ENCODE data around the gene PDE4D. TPM values are rescaled to one million over a fixed set of nuclear protein-coding genes. Genes with fewer than 3 reads are reported as not detected.

PDE4D gene
- total RNA-seq, 1 experiment from 2014 or later = 3.3 TPM

DNA sequence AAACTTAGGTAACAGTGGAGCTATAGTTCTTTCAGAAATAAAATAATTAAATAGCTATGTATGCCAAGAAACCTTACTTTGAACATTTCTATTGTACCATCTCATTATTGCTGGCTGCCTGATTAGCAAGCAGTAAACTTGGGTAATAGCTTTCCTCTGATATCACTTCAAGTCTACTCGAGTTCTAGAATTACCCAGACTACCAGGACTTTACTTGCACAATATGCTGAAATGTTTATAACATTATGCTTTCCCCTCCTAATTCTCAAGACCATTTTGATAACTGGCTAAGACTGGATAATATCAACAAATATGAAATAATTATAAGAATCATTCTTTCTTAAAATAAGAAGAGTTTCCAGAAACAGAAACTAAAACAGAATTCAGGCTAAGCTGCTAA is 798.0 kb downstream of the PDE4D start:
- H3K9me3 Mint-ChIP-seq = no peaks in the 10 kb centered on the region
- no peaks in the 10 kb centered on the region; the same call in 1 of the 2 replicates for H3K27me3 Mint-ChIP-seq (ENCODE audit: low read depth)
- ATAC-seq (no peak), DNase-seq (ENCODE audit: low spot score) (no peak)
- no peaks in the 10 kb centered on the region for H3K36me3 Mint-ChIP-seq
- H3K4me1 Mint-ChIP-seq = peaks cover 9% of the 10 kb centered on the region
- POLR2A ChIA-PET = no interaction called here
- TF ChIP-seq ESRRA (CRISPR knock-in tag; IDR thresholded peaks at IDR 0.05; ENCODE audit: borderline replicate concordance) (no peak), NR3C1 (CRISPR knock-in tag; conservative IDR thresholded peaks at IDR 0.05; ENCODE audit: low read depth) (no peak), TP53 (CRISPR knock-in tag; IDR thresholded peaks at IDR 0.05) (no peak)
- TF ChIP-seq, protein P1, sequence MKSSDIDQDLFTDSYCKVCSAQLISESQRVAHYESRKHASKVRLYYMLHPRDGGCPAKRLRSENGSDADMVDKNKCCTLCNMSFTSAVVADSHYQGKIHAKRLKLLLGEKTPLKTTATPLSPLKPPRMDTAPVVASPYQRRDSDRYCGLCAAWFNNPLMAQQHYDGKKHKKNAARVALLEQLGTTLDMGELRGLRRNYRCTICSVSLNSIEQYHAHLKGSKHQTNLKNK (CRISPR knock-in tag; IDR thresholded peaks at IDR 0.05) = no peak
- H3K27ac Mint-ChIP-seq = no peak overlapping the region
- CTCF ChIA-PET = no interaction called here
- no peak overlapping the region for H3K4me3 Mint-ChIP-seq

DNA sequence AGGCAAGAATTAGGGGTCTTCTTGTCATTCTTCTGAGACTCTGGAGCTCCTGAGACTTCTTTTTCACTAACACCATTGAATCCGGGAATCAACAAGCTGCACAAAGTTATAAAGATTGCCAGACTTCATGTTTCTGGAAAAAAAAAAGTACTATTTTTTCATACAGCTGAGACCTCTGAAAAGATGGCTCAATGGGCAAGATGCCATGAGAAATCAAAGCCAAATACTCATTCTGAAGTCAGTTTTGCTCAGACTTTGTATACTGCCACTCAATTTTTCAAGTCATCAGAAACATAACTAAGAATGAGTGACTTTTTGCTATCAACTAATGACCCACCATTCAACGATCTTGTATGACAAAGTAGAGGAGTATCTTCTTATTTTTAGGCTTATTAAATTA is 798.7 kb downstream of the PDE4D start:
- Mint-ChIP-seq H3K4me3 (no peak overlapping the region), H3K27me3 (ENCODE audit: low read depth) (no peaks in the 10 kb centered on the region), H3K36me3 (no peaks in the 10 kb centered on the region), H3K9me3 (no peaks in the 10 kb centered on the region), H3K4me1 (peaks cover 9% of the 10 kb centered on the region), H3K27ac (no peak overlapping the region)
- ChIA-PET POLR2A (no interaction called here), CTCF (no interaction called here)
- no peak for ATAC-seq
- TF ChIP-seq, protein P2, sequence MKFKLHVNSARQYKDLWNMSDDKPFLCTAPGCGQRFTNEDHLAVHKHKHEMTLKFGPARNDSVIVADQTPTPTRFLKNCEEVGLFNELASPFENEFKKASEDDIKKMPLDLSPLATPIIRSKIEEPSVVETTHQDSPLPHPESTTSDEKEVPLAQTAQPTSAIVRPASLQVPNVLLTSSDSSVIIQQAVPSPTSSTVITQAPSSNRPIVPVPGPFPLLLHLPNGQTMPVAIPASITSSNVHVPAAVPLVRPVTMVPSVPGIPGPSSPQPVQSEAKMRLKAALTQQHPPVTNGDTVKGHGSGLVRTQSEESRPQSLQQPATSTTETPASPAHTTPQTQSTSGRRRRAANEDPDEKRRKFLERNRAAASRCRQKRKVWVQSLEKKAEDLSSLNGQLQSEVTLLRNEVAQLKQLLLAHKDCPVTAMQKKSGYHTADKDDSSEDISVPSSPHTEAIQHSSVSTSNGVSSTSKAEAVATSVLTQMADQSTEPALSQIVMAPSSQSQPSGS (CRISPR knock-in tag; IDR thresholded peaks at IDR 0.05; ENCODE audit: borderline replicate concordance, low read depth) = no peak
- TF ChIP-seq, protein P3, sequence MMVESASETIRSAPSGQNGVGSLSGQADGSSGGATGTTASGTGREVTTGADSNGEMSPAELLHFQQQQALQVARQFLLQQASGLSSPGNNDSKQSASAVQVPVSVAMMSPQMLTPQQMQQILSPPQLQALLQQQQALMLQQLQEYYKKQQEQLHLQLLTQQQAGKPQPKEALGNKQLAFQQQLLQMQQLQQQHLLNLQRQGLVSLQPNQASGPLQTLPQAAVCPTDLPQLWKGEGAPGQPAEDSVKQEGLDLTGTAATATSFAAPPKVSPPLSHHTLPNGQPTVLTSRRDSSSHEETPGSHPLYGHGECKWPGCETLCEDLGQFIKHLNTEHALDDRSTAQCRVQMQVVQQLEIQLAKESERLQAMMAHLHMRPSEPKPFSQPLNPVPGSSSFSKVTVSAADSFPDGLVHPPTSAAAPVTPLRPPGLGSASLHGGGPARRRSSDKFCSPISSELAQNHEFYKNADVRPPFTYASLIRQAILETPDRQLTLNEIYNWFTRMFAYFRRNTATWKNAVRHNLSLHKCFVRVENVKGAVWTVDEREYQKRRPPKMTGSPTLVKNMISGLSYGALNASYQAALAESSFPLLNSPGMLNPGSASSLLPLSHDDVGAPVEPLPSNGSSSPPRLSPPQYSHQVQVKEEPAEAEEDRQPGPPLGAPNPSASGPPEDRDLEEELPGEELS (CRISPR knock-in tag; IDR thresholded peaks at IDR 0.05) = no peak
- no peak for TF ChIP-seq PRRX2 (CRISPR knock-in tag; IDR thresholded peaks at IDR 0.05)
- TF ChIP-seq ZBTB21 (CRISPR knock-in tag; IDR thresholded peaks at IDR 0.05; ENCODE audit: borderline replicate concordance) = no peak
- no peak for TF ChIP-seq CREM (CRISPR knock-in tag; IDR thresholded peaks at IDR 0.05)
- no peak for TF ChIP-seq JAZF1 (CRISPR knock-in tag; IDR thresholded peaks at IDR 0.05)
- TF ChIP-seq NR3C1 (CRISPR knock-in tag; conservative IDR thresholded peaks at IDR 0.05; ENCODE audit: low read depth) = no peak
- TF ChIP-seq FOXP1 (CRISPR knock-in tag; IDR thresholded peaks at IDR 0.05; ENCODE audit: borderline replicate concordance) = no peak
- TF ChIP-seq OVOL2 (CRISPR knock-in tag; IDR thresholded peaks at IDR 0.05; ENCODE audit: borderline replicate concordance) = no peak
- TF ChIP-seq, protein P4, sequence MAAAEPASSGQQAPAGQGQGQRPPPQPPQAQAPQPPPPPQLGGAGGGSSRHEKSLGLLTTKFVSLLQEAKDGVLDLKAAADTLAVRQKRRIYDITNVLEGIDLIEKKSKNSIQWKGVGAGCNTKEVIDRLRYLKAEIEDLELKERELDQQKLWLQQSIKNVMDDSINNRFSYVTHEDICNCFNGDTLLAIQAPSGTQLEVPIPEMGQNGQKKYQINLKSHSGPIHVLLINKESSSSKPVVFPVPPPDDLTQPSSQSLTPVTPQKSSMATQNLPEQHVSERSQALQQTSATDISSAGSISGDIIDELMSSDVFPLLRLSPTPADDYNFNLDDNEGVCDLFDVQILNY (CRISPR knock-in tag; IDR thresholded peaks at IDR 0.05) = no peak
- TF ChIP-seq, protein P5, sequence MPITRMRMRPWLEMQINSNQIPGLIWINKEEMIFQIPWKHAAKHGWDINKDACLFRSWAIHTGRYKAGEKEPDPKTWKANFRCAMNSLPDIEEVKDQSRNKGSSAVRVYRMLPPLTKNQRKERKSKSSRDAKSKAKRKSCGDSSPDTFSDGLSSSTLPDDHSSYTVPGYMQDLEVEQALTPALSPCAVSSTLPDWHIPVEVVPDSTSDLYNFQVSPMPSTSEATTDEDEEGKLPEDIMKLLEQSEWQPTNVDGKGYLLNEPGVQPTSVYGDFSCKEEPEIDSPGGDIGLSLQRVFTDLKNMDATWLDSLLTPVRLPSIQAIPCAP (CRISPR knock-in tag; IDR thresholded peaks at IDR 0.05) = no peak
- no peak for TF ChIP-seq NFYB (CRISPR knock-in tag; conservative IDR thresholded peaks at IDR 0.05; ENCODE audit: low read depth)
- no peak for TF ChIP-seq KAT7 (CRISPR knock-in tag; IDR thresholded peaks at IDR 0.05; ENCODE audit: borderline replicate concordance)
- no peak for TF ChIP-seq SMAD3 (CRISPR knock-in tag; IDR thresholded peaks at IDR 0.05; ENCODE audit: borderline replicate concordance)
- TF ChIP-seq, protein P6, sequence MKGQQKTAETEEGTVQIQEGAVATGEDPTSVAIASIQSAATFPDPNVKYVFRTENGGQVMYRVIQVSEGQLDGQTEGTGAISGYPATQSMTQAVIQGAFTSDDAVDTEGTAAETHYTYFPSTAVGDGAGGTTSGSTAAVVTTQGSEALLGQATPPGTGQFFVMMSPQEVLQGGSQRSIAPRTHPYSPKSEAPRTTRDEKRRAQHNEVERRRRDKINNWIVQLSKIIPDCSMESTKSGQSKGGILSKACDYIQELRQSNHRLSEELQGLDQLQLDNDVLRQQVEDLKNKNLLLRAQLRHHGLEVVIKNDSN (CRISPR knock-in tag; IDR thresholded peaks at IDR 0.05) = no peak
- TF ChIP-seq ZNF263 (CRISPR knock-in tag; IDR thresholded peaks at IDR 0.05; ENCODE audit: low read depth) = no peak
- DNase-seq (ENCODE audit: low spot score) = no peak
